Liver (tissue), 9 donors: Measurements from ENCODE around the gene GABBR2. TPM values are rescaled to one million over a fixed set of nuclear protein-coding genes. Genes with fewer than 3 reads are reported as not detected.

Experiments
- DNase-seq: peaks from one replicate; pipeline ENCODE4 v3.0.0-alpha.2; 2017; ENCODE audit warnings: low spot score
- H3K27ac ChIP-seq, 2 donors: one replicate each; pipeline ENCODE4 v1.7.0; 2013; ENCODE audit warnings: inconsistent platforms in 2 of 2, low read length in 2 of 2, control low read depth in 1 of 2, low read depth in 1 of 2, mild to moderate bottlenecking in 1 of 2
- H3K27me3 ChIP-seq, 4 donors: one replicate each; pipeline versions ENCODE4 v1.6.1 to v1.7.0; 2013; ENCODE audit warnings: low read length in 3 of 4, inconsistent platforms in 1 of 4, mild to moderate bottlenecking in 1 of 4, moderate library complexity in 1 of 4; ENCODE audit not compliant: control insufficient read depth in 4 of 4, insufficient read depth in 4 of 4
- H3K36me3 ChIP-seq, 4 donors: one replicate each; pipeline versions ENCODE4 v1.6.1 to v1.7.0; 2013; ENCODE audit warnings: low read length in 3 of 4, mild to moderate bottlenecking in 3 of 4, low read depth in 1 of 4, moderate library complexity in 1 of 4; ENCODE audit not compliant: control insufficient read depth in 4 of 4, insufficient read depth in 3 of 4
- H3K4me1 ChIP-seq, 4 donors: one replicate each; pipeline versions ENCODE4 v1.6.1 to v1.7.0; 2013; ENCODE audit warnings: low read length in 3 of 4, mild to moderate bottlenecking in 3 of 4, moderate library complexity in 1 of 4; ENCODE audit not compliant: control insufficient read depth in 4 of 4, insufficient read depth in 4 of 4
- H3K4me3 ChIP-seq, 3 donors: one replicate each; pipeline versions ENCODE4 v1.6.1 to v1.7.0; 2013; ENCODE audit warnings: low read length in 3 of 3, control low read depth in 1 of 3, low read depth in 1 of 3, mild to moderate bottlenecking in 1 of 3
- H3K9ac ChIP-seq, 2 donors: one replicate each; pipeline ENCODE4 v1.7.0; 2013; ENCODE audit warnings: low read length in 2 of 2, mild to moderate bottlenecking in 2 of 2, moderate library complexity in 2 of 2, control low read depth in 1 of 2, low read depth in 1 of 2
- H3K9me3 ChIP-seq, 4 donors: one replicate each; pipeline versions ENCODE4 v1.6.1 to v1.7.0; 2013; ENCODE audit warnings: low read length in 3 of 4; ENCODE audit not compliant: control insufficient read depth in 4 of 4
- EGR1 ChIP-seq, 2 donors: IDR thresholded peaks; 2 replicates each; pipeline ENCODE4 v1.6.1; 2016 to 2018; ENCODE audit warnings: antibody characterized with exemption in 2 of 2, low read depth in 2 of 2
- FOXA1 ChIP-seq: IDR thresholded peaks from 2 replicates; pipeline ENCODE4 v1.6.1; 2016; ENCODE audit warnings: antibody characterized with exemption
- FOXA2 ChIP-seq: IDR thresholded peaks from 2 replicates; pipeline ENCODE4 v1.6.1; 2016; ENCODE audit warnings: antibody characterized with exemption
- GABPA ChIP-seq, 2 donors: IDR thresholded peaks in 1 of 2; conservative IDR thresholded peaks in 1 of 2; 2 replicates each; pipeline ENCODE4 v1.6.1; 2016; ENCODE audit warnings: antibody characterized with exemption in 2 of 2, mild to moderate bottlenecking in 1 of 2, moderate library complexity in 1 of 2
- HNF4A ChIP-seq, 2 donors: conservative IDR thresholded peaks; 2 replicates each; pipeline ENCODE4 v1.6.1; 2016; ENCODE audit warnings: antibody characterized with exemption in 2 of 2, mild to moderate bottlenecking in 2 of 2
- HNF4G ChIP-seq: IDR thresholded peaks from 2 replicates; pipeline ENCODE4 v1.6.1; 2016; ENCODE audit warnings: antibody characterized with exemption
- RXRA ChIP-seq, 2 donors: IDR thresholded peaks; 2 replicates each; pipeline ENCODE4 v1.6.1; 2017 to 2018; ENCODE audit warnings: antibody characterized with exemption in 2 of 2, mild to moderate bottlenecking in 1 of 2
- TAF1 ChIP-seq: conservative IDR thresholded peaks from 2 replicates; pipeline ENCODE4 v1.6.1; 2016; ENCODE audit warnings: antibody characterized with exemption, mild to moderate bottlenecking
- YY1 ChIP-seq: IDR thresholded peaks from 2 replicates; pipeline ENCODE4 v1.6.1; 2016; ENCODE audit warnings: antibody characterized with exemption, mild to moderate bottlenecking
- WGBS: extraction: QIAGEN DNeasy Blood & Tissue Kit; methylation state at CpG from one replicate; pipeline ENCODE4 v1.1.7; 2013; 5-methylcytosine and 5-hydroxymethylcytosine counted together
- polyA plus RNA-seq, 2 donors: library from polyadenylated mRNA; stranded (reverse) in 1 of 2; unstranded in 1 of 2; fragments of 200-250 nt in 1 of 2; fragments of >200 nt in 1 of 2; fragmentation: Nextera tagmentation in 1 of 2; extraction: Ambion mirVana in 1 of 2; gene quantifications; one replicate each; pipeline versions ENCODE4 v1.2.1 to v1.2.3, GENCODE V29; 2013 to 2015
- total RNA-seq, 2 donors: library from RNA; depleted of rRNA; stranded (reverse); fragments of >200 nt; gene quantifications; one replicate each; pipeline ENCODE4 v1.2.3, GENCODE V29; 2014
- TF ChIP-seq, protein P1 (sequence below): IDR thresholded peaks from 2 replicates; pipeline ENCODE4 v1.6.1; 2016; ENCODE audit warnings: antibody characterized with exemption
- donor health status: healthy.
- donor health status: healthy.
- donor health status: healthy.
- donor health status: healthy.
- donor health status: healthy.

The GABBR2 gene
- total and polyA plus RNA-seq, 4 donors: 0.03 to 0.23 (median 0.08) TPM; not detected in 1

DNA sequence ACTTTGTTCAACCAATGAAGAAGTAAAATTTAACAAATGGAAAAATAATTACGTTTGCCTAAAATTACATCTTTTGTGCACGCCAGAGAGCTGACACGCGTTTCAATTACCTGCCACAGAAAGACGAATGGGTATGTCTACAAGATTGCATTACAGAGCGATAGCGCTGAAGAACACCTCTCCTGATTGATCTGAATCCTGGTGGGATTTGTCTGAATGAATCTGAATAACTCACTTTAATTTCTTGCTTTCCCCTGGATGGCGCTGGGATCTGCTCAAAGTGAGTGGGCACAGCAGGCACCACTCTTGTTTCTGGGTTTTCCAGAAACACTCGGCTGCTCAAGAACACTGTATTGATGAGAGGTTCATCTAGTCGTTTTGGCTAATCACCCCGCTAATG, 304.5 kb downstream of the GABBR2 start:
- Histone ChIP-seq H3K27ac (no peak overlapping the region), H3K36me3 (no peaks in the 10 kb centered on the region), H3K9ac (no peak overlapping the region), H3K4me3 (no peak overlapping the region), H3K9me3 (no peaks in the 10 kb centered on the region), H3K4me1 (no peaks in the 10 kb centered on the region), H3K27me3 (no peaks in the 10 kb centered on the region)
- 91% methylated on average over 11 of the region's 11 CpGs for WGBS
- no peak for TF ChIP-seq YY1
- no peak for DNase-seq

DNA sequence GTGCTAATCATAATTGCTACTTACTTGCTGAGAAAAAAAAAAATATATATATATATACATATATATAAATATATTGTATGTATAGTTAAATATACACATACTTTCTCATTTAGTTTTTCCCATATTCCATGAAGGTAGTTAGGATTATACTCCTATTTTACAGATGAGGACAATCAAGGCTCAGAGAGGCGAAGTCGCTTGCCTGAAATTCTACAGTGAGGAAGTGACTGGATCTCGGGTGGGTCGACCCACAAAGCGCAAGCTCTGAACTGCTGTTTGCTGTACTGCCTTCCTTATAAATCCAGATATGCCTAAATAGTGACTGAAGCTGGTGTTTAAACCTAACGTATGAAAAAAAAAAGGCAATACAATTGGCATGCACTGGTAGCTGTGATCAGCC, 305.0 kb downstream of the GABBR2 start:
- Histone ChIP-seq H3K4me1 (no peaks in the 10 kb centered on the region), H3K9ac (no peak overlapping the region), H3K36me3 (no peaks in the 10 kb centered on the region), H3K4me3 (no peak overlapping the region), H3K27me3 (no peaks in the 10 kb centered on the region), H3K27ac (no peak overlapping the region), H3K9me3 (no peaks in the 10 kb centered on the region)
- WGBS: 94% methylated on average over 6 of the region's 6 CpGs
- TF ChIP-seq FOXA1 (no peak), RXRA (IDR thresholded peaks at IDR 0.05) (no peak), FOXA2 (no peak), EGR1 (IDR thresholded peaks at IDR 0.05; ENCODE audit: low read depth in 2 of 2) (no peak)
- DNase-seq: no peak

DNA sequence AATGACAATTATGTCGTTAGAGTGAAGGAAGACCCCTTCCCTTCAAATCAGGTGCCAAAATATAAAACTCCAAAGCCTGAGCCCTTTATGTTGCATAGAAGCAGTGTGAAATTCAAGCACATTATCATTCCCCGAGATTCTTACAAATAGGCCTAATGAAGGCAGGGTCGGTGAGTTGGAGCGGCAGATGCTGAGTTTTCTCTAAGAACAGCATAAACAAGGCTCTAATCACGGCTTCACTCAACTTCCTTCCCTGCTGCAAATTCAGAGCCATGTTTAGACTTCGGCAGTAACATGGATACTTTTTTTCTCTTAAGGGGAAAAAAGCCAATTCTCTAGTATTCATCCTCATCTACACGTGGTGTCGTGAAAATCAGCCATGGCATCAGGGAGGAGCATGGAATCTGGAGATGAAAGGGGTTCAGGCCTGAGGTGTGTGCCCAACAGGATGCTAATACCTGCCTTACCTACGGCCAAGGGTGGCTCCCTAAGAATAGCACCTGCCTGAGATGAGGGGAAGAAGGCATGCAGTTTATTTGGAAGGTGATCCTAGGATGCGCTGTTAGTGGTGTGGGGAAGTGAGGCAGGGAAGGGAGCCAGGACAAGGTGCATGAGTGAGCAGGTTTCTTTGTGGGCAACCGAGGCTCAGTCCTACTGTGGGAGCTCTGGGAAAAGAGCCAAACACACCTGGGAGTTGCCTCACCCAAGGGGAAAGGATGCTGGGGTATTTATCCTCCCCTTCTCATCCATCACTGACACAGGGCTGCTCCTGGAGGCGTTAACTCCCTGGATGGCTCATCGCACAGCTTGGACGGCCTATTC, 306.5 kb downstream of the GABBR2 start:
- Histone ChIP-seq H3K27me3 (no peaks in the 10 kb centered on the region), H3K27ac (no peak overlapping the region), H3K36me3 (no peaks in the 10 kb centered on the region), H3K9ac (no peak overlapping the region), H3K4me3 (no peak overlapping the region), H3K9me3 (no peaks in the 10 kb centered on the region), H3K4me1 (no peaks in the 10 kb centered on the region)
- no peak for TF ChIP-seq HNF4A (conservative IDR thresholded peaks at IDR 0.05)
- TF ChIP-seq TAF1: no peak
- TF ChIP-seq RXRA (IDR thresholded peaks at IDR 0.05): no peak
- DNase-seq: no peak
- 75% methylated on average over 14 of the region's 14 CpGs for WGBS

DNA sequence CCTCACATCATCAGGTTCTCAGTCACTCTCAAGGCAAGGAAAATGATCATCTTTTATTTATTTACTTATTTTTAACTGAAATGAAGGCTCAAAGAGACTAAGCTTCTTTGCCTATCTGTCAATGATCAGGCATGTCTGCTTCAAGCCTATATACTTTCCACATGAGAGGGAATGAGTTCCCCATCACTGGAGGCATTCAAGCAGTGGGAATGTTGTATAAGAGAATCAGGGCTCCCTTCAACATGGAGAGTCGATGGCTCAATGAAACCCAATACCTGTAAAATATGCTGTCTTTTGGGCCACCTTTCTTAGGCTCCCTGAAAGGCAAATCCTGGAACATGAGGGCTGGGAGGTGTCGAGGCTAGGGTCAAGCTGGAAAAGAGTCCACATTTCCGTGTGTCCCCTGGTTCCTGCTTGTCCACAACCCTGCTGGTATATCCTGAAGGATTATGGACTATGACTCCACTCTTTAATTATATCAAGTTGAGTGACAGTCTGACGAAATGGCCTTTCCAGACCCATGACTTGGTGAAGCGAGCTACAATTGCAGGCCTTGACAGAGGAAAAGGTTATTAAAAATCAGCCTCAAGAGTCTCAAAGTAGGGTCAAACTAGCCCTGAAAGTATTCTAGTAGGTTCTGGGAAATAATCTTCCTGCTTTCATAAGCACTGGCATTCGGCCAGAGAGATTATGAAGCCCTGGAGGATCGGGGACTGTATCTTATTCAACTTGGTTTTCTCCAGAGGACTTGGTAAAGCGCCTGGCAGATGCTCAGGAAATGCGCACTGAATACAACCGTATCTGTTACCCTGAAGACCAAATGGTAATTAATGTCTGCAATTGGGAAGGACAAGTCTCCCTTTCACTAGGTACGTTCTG, 307.4 kb downstream of the GABBR2 start:
- Histone ChIP-seq H3K27me3 (no peaks in the 10 kb centered on the region), H3K27ac (no peak overlapping the region), H3K9me3 (no peaks in the 10 kb centered on the region), H3K4me3 (no peak overlapping the region), H3K4me1 (no peaks in the 10 kb centered on the region), H3K9ac (no peak overlapping the region), H3K36me3 (no peaks in the 10 kb centered on the region)
- no peak for DNase-seq
- TF ChIP-seq GABPA (IDR thresholded peaks at IDR 0.05 in 1 of 2, conservative IDR thresholded peaks at IDR 0.05 in 1 of 2) (no peak), YY1 (no peak), HNF4G (no peak)
- TF ChIP-seq, protein P1, sequence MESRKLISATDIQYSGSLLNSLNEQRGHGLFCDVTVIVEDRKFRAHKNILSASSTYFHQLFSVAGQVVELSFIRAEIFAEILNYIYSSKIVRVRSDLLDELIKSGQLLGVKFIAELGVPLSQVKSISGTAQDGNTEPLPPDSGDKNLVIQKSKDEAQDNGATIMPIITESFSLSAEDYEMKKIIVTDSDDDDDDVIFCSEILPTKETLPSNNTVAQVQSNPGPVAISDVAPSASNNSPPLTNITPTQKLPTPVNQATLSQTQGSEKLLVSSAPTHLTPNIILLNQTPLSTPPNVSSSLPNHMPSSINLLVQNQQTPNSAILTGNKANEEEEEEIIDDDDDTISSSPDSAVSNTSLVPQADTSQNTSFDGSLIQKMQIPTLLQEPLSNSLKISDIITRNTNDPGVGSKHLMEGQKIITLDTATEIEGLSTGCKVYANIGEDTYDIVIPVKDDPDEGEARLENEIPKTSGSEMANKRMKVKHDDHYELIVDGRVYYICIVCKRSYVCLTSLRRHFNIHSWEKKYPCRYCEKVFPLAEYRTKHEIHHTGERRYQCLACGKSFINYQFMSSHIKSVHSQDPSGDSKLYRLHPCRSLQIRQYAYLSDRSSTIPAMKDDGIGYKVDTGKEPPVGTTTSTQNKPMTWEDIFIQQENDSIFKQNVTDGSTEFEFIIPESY: no peak
- 74% methylated on average over 11 of the region's 11 CpGs for WGBS
